ENCODE results near the gene SH3RF3. TPM values are rescaled to one million over a fixed set of nuclear protein-coding genes. Genes with fewer than 3 reads are reported as not detected.

Gene SH3RF3
- total RNA-seq, 1 donor from 2014 or later = 0.22 TPM

GRCh38 chr2:109233643-109234042, 104.6 kb downstream of the SH3RF3 start:
- intact Hi-C loops (cut with micrococcal nuclease) = no loop called here

GRCh38 chr2:109234355-109234754, 105.3 kb downstream of the SH3RF3 start:
- intact Hi-C loops (cut with micrococcal nuclease) = no loop called here

GRCh38 chr2:109236147-109236546, 107.1 kb downstream of the SH3RF3 start:
- intact Hi-C loops (cut with micrococcal nuclease) = no loop called here

GRCh38 chr2:109237792-109238191, 108.8 kb downstream of the SH3RF3 start:
- intact Hi-C loops (cut with micrococcal nuclease) = loop anchor here (1.0 kb wide), 1 partner anchor 23 kb away; no protein-coding TSS in a partner anchor

GRCh38 chr2:109238580-109238979, 109.6 kb downstream of the SH3RF3 start:
- intact Hi-C loops (cut with micrococcal nuclease) = loop anchor here (1.0 kb wide), 1 partner anchor 24 kb away; no protein-coding TSS in a partner anchor

GRCh38 chr2:109239720-109240119, 110.7 kb downstream of the SH3RF3 start:
- intact Hi-C loops (cut with micrococcal nuclease) = no loop called here

- intact Hi-C loops (cut with micrococcal nuclease) = no loop called here
Measured at GRCh38 chr2:109242210-109242653, 113.2 kb downstream of the SH3RF3 start.

- intact Hi-C loops (cut with micrococcal nuclease) = loop anchor here (1.0 kb wide), 1 partner anchor 50 kb away; no protein-coding TSS in a partner anchor
Measured at GRCh38 chr2:109242654-109243331, 113.8 kb downstream of the SH3RF3 start.

- intact Hi-C loops (cut with micrococcal nuclease) = loop anchor here (1.0 kb wide), 1 partner anchor 49 kb away; no protein-coding TSS in a partner anchor
Measured at GRCh38 chr2:109243526-109244303, 114.7 kb downstream of the SH3RF3 start.

GRCh38 chr2:109244304-109244582, 115.2 kb downstream of the SH3RF3 start:
- intact Hi-C loops (cut with micrococcal nuclease) = no loop called here

GRCh38 chr2:109244750-109245382, 115.9 kb downstream of the SH3RF3 start:
- intact Hi-C loops (cut with micrococcal nuclease) = no loop called here

- intact Hi-C loops (cut with micrococcal nuclease) = no loop called here
Measured at GRCh38 chr2:109246176-109246575, 117.2 kb downstream of the SH3RF3 start.

- intact Hi-C loops (cut with micrococcal nuclease) = no loop called here
Measured at GRCh38 chr2:109246616-109247015, 117.6 kb downstream of the SH3RF3 start.

- intact Hi-C loops (cut with micrococcal nuclease) = no loop called here
Measured at GRCh38 chr2:109247340-109247739, 118.3 kb downstream of the SH3RF3 start.

- intact Hi-C loops (cut with micrococcal nuclease) = no loop called here
Measured at GRCh38 chr2:109247812-109248211, 118.8 kb downstream of the SH3RF3 start.

- intact Hi-C loops (cut with micrococcal nuclease) = no loop called here
Measured at GRCh38 chr2:109248590-109248989, 119.6 kb downstream of the SH3RF3 start.

- intact Hi-C loops (cut with micrococcal nuclease) = no loop called here
Measured at GRCh38 chr2:109253217-109253616, 124.2 kb downstream of the SH3RF3 start.

- intact Hi-C loops (cut with micrococcal nuclease) = no loop called here
Measured at GRCh38 chr2:109254174-109254904, 125.3 kb downstream of the SH3RF3 start.

- intact Hi-C loops (cut with micrococcal nuclease) = no loop called here
Measured at GRCh38 chr2:109255654-109256053, 126.6 kb downstream of the SH3RF3 start.

- intact Hi-C loops (cut with micrococcal nuclease) = no loop called here
Measured at GRCh38 chr2:109256111-109256510, 127.1 kb downstream of the SH3RF3 start.

GRCh38 chr2:109256921-109257320, 127.9 kb downstream of the SH3RF3 start:
- intact Hi-C loops (cut with micrococcal nuclease) = no loop called here
